NB4 (cell line): ENCODE data around the gene RNASET2.

Experiments used
- DNase-seq: peaks from one replicate; pipeline ENCODE4 v3.0.0; 2010; ENCODE audit warnings: low read depth
- H3K4me3 ChIP-seq: one replicate; pipeline ENCODE4 v1.5.1; 2011; ENCODE audit warnings: mild to moderate bottlenecking, low read depth, low read length, moderate library complexity
- CTCF ChIP-seq: IDR thresholded peaks from one replicate; pipeline ENCODE4 v1.5.1; 2012; ENCODE audit warnings: low read depth, low read length
- MAX ChIP-seq: IDR thresholded peaks from 2 replicates; pipeline ENCODE4 v1.6.1; 2011; ENCODE audit warnings: low read depth, low read length
- MYC ChIP-seq: IDR thresholded peaks from 2 replicates; pipeline ENCODE4 v1.6.1; 2011; ENCODE audit warnings: low read depth, low read length
- POLR2A ChIP-seq: IDR thresholded peaks from 2 replicates; pipeline ENCODE4 v1.6.1; 2011; ENCODE audit warnings: mild to moderate bottlenecking; ENCODE audit not compliant: insufficient read length; ENCODE audit errors: extremely low read depth

Gene RNASET2

GRCh38 chr6:166976636-166977035, 20.3 kb upstream of the RNASET2 start:
- TF ChIP-seq MAX (no peak), POLR2A (no peak), CTCF (no peak), MYC (no peak)
- no peak for DNase-seq

GRCh38 chr6:166972101-166972500, 15.8 kb upstream of the RNASET2 start:
- DNase-seq = no peak
- H3K4me3 ChIP-seq = no peak overlapping the region
- TF ChIP-seq CTCF (no peak), MYC (no peak), POLR2A (no peak), MAX (no peak)

More at GRCh38 chr6:166976636-166977035, 20.3 kb upstream of the RNASET2 start:
- no peak overlapping the region for H3K4me3 ChIP-seq

- no peak overlapping the region for H3K4me3 ChIP-seq
- TF ChIP-seq MYC (no peak), POLR2A (no peak), MAX (no peak), CTCF (no peak)
- DNase-seq = no peak
Observed at GRCh38 chr6:166971271-166971670, 14.9 kb upstream of the RNASET2 start.

GRCh38 chr6:166970776-166971175, 14.4 kb upstream of the RNASET2 start:
- H3K4me3 ChIP-seq = no peak overlapping the region
- no peak for DNase-seq
- TF ChIP-seq MAX (no peak), POLR2A (no peak), MYC (no peak), CTCF (no peak)

GRCh38 chr6:166970091-166970490, 13.7 kb upstream of the RNASET2 start:
- H3K4me3 ChIP-seq = no peak overlapping the region
- DNase-seq = no peak
- TF ChIP-seq POLR2A (no peak), CTCF (no peak), MAX (no peak), MYC (no peak)
